Prostate gland (tissue), 2 donors: ENCODE measurements around the gene ZNF319.

Source experiments
- POLR2A ChIP-seq: fragments of 450-650 bp; IDR thresholded peaks from one replicate; pipeline ENCODE4 v1.6.1; 2016; ENCODE audit warnings: antibody characterized with exemption, mild to moderate bottlenecking
- POLR2AphosphoS5 ChIP-seq: sonication (generic); formaldehyde crosslinking; IDR thresholded peaks from one replicate; pipeline ENCODE4 v1.6.1; 2017; ENCODE audit warnings: antibody characterized with exemption
- TF ChIP-seq, protein P1 (sequence below), 4 experiments: fragments of 200-600 bp in 2 of 4; fragments of 450-650 bp in 2 of 4; sonication (generic) in 2 of 4; IDR thresholded peaks; 1 replicate in 3 of 4; 2 replicates in 1 of 4; pipeline ENCODE4 v1.5.1; 2016 to 2019; ENCODE audit warnings: antibody characterized with exemption in 4 of 4, mild to moderate bottlenecking in 2 of 4, moderate library complexity in 2 of 4

DNA sequence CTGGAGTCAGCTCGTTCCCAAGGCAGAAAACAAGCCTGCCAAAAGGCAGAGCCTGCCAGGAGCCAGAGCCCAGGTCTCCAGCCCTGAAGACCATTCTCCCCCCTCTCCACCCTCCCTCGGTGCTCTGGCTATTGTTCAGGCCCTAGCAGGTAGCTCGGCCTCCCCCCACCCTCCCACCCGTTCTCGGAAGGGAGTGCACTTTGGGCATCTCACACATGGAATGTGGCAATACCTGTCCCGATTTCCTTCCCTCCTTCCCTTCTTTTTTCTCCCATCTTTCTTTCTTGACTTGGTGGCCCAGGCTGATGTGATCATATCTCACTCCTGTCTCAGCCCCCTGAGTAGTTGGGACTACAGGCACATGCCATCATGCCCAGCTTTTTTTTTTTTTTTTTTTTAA, 41.9 kb downstream of the ZNF319 start:
- TF ChIP-seq, protein P1, sequence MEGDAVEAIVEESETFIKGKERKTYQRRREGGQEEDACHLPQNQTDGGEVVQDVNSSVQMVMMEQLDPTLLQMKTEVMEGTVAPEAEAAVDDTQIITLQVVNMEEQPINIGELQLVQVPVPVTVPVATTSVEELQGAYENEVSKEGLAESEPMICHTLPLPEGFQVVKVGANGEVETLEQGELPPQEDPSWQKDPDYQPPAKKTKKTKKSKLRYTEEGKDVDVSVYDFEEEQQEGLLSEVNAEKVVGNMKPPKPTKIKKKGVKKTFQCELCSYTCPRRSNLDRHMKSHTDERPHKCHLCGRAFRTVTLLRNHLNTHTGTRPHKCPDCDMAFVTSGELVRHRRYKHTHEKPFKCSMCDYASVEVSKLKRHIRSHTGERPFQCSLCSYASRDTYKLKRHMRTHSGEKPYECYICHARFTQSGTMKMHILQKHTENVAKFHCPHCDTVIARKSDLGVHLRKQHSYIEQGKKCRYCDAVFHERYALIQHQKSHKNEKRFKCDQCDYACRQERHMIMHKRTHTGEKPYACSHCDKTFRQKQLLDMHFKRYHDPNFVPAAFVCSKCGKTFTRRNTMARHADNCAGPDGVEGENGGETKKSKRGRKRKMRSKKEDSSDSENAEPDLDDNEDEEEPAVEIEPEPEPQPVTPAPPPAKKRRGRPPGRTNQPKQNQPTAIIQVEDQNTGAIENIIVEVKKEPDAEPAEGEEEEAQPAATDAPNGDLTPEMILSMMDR (IDR thresholded peaks at IDR 0.05): no peak
- TF ChIP-seq POLR2A (no peak), POLR2AphosphoS5 (no peak)
